HEK293 (cell line): ENCODE data around the gene PHF5A.

Experiments
- EGR2 ChIP-seq: fragments of 450-650 bp; formaldehyde crosslinking; IDR thresholded peaks from 2 replicates; pipeline ENCODE4 v1.5.1; 2016; ENCODE audit warnings: low read depth, missing biosample characterization, missing genetic modification characterization
- GFI1B ChIP-seq: fragments of 450-650 bp; formaldehyde crosslinking; IDR thresholded peaks from 2 replicates; pipeline ENCODE4 v1.5.1; 2016; ENCODE audit warnings: missing biosample characterization, missing genetic modification characterization
- GLI2 ChIP-seq: fragments of 450-650 bp; formaldehyde crosslinking; IDR thresholded peaks from 2 replicates; pipeline ENCODE4; 2017; ENCODE audit warnings: missing biosample characterization, missing genetic modification characterization, low read depth, borderline replicate concordance
- GLIS1 ChIP-seq: fragments of 450-650 bp; formaldehyde crosslinking; IDR thresholded peaks from 2 replicates; pipeline ENCODE4 v1.5.1; 2016; ENCODE audit warnings: missing biosample characterization, missing genetic modification characterization
- HOXC10 ChIP-seq: sonication (generic); formaldehyde crosslinking; IDR thresholded peaks from 2 replicates; pipeline ENCODE4 v1.8.1; 2023; ENCODE audit warnings: mild to moderate bottlenecking, missing genetic modification reagents
- KLF10 ChIP-seq: fragments of 450-650 bp; IDR thresholded peaks from 2 replicates; pipeline ENCODE4 v1.5.1; 2018; ENCODE audit warnings: missing biosample characterization, mild to moderate bottlenecking, missing genetic modification characterization
- KLF9 ChIP-seq: fragments of 450-650 bp; formaldehyde crosslinking; IDR thresholded peaks from 2 replicates; pipeline ENCODE4 v1.5.1; 2016; ENCODE audit warnings: missing biosample characterization, missing genetic modification characterization, low read depth
- OSR2 ChIP-seq: fragments of 450-650 bp; formaldehyde crosslinking; IDR thresholded peaks from 2 replicates; pipeline ENCODE4 v1.5.1; 2016; ENCODE audit warnings: missing biosample characterization, missing genetic modification characterization
- PBX3 ChIP-seq: sonication (generic); formaldehyde crosslinking; IDR thresholded peaks from 2 replicates; pipeline ENCODE4 v1.8.1; 2022; ENCODE audit warnings: mild to moderate bottlenecking, moderate library complexity, missing genetic modification reagents
- TRIM28 ChIP-seq: IDR thresholded peaks from 2 replicates; pipeline ENCODE4 v1.6.1; 2011; ENCODE audit warnings: low read length, control low read depth, borderline replicate concordance
- YY2 ChIP-seq: fragments of 450-650 bp; formaldehyde crosslinking; IDR thresholded peaks from 2 replicates; pipeline ENCODE4 v1.5.1; 2016; ENCODE audit warnings: missing biosample characterization, missing genetic modification characterization
- ZIC2 ChIP-seq: fragments of 450-650 bp; formaldehyde crosslinking; IDR thresholded peaks from 2 replicates; pipeline ENCODE4 v1.5.1; 2016; ENCODE audit warnings: missing biosample characterization, missing genetic modification characterization
- ZNF10 ChIP-seq: fragments of 450-650 bp; formaldehyde crosslinking; IDR thresholded peaks from 2 replicates; pipeline ENCODE4 v1.5.1; 2017; ENCODE audit warnings: missing biosample characterization, missing genetic modification characterization
- ZNF19 ChIP-seq: fragments of 450-650 bp; formaldehyde crosslinking; IDR thresholded peaks from 2 replicates; pipeline ENCODE4; 2016; ENCODE audit warnings: missing biosample characterization, missing genetic modification characterization, low read depth
- ZNF214 ChIP-seq: fragments of 450-650 bp; formaldehyde crosslinking; IDR thresholded peaks from 2 replicates; pipeline ENCODE4 v1.5.1; 2017; ENCODE audit warnings: missing biosample characterization, mild to moderate bottlenecking, missing genetic modification characterization, borderline replicate concordance
- ZNF248 ChIP-seq: fragments of 450-650 bp; formaldehyde crosslinking; IDR thresholded peaks from 2 replicates; pipeline ENCODE4 v1.5.1; 2017; ENCODE audit warnings: missing biosample characterization, missing genetic modification characterization
- ZNF280C ChIP-seq: fragments of 450-650 bp; formaldehyde crosslinking; IDR thresholded peaks from 2 replicates; pipeline ENCODE4 v1.5.1; 2016; ENCODE audit warnings: missing biosample characterization, missing genetic modification characterization
- ZNF311 ChIP-seq: fragments of 450-650 bp; formaldehyde crosslinking; IDR thresholded peaks from 2 replicates; pipeline ENCODE4 v1.5.1; 2017; ENCODE audit warnings: missing biosample characterization, missing genetic modification characterization, borderline replicate concordance
- ZNF324 ChIP-seq: fragments of 450-650 bp; formaldehyde crosslinking; IDR thresholded peaks from 2 replicates; pipeline ENCODE4 v1.5.1; 2016; ENCODE audit warnings: missing biosample characterization, missing genetic modification characterization
- ZNF341 ChIP-seq: fragments of 450-650 bp; formaldehyde crosslinking; IDR thresholded peaks from 2 replicates; pipeline ENCODE4; 2016; ENCODE audit warnings: low read depth, missing biosample characterization, missing genetic modification characterization
- ZNF366 ChIP-seq: fragments of 450-650 bp; formaldehyde crosslinking; conservative IDR thresholded peaks from 2 replicates; pipeline ENCODE4 v1.5.1; 2016; ENCODE audit warnings: missing biosample characterization, missing genetic modification characterization
- ZNF37A ChIP-seq: fragments of 450-650 bp; IDR thresholded peaks from 2 replicates; pipeline ENCODE4 v1.5.1; 2018; ENCODE audit warnings: missing biosample characterization, missing genetic modification characterization
- ZNF48 ChIP-seq: fragments of 450-650 bp; formaldehyde crosslinking; IDR thresholded peaks from 2 replicates; pipeline ENCODE4 v1.5.1; 2016; ENCODE audit warnings: missing biosample characterization, missing genetic modification characterization
- ZNF510 ChIP-seq: fragments of 450-650 bp; formaldehyde crosslinking; IDR thresholded peaks from 2 replicates; pipeline ENCODE4 v1.5.1; 2018; ENCODE audit warnings: mild to moderate bottlenecking, missing genetic modification characterization, missing biosample characterization; ENCODE audit not compliant: insufficient replicate concordance
- ZNF544 ChIP-seq: fragments of 450-650 bp; formaldehyde crosslinking; IDR thresholded peaks from 2 replicates; pipeline ENCODE4 v1.5.0; 2017; ENCODE audit warnings: missing biosample characterization, missing genetic modification characterization
- ZNF600 ChIP-seq: fragments of 450-650 bp; formaldehyde crosslinking; IDR thresholded peaks from 2 replicates; pipeline ENCODE4 v1.5.1; 2016; ENCODE audit warnings: missing biosample characterization, missing genetic modification characterization
- ZNF610 ChIP-seq: fragments of 450-650 bp; formaldehyde crosslinking; IDR thresholded peaks from 2 replicates; pipeline ENCODE4 v1.5.1; 2016; ENCODE audit warnings: missing biosample characterization, missing genetic modification characterization, borderline replicate concordance
- ZNF645 ChIP-seq: fragments of 450-650 bp; formaldehyde crosslinking; IDR thresholded peaks from 2 replicates; pipeline ENCODE4; 2016; ENCODE audit warnings: missing biosample characterization, missing genetic modification characterization
- ZNF654 ChIP-seq: fragments of 450-650 bp; formaldehyde crosslinking; IDR thresholded peaks from 2 replicates; pipeline ENCODE4 v1.5.1; 2016; ENCODE audit warnings: low read depth, missing biosample characterization, missing genetic modification characterization
- ZNF660 ChIP-seq: fragments of 450-650 bp; IDR thresholded peaks from 2 replicates; pipeline ENCODE4 v1.5.1; 2018; ENCODE audit warnings: missing biosample characterization, mild to moderate bottlenecking, missing genetic modification characterization
- ZNF664 ChIP-seq: fragments of 450-650 bp; formaldehyde crosslinking; IDR thresholded peaks from 2 replicates; pipeline ENCODE4 v1.5.1; 2016; ENCODE audit warnings: missing biosample characterization, missing genetic modification characterization
- ZNF670 ChIP-seq: fragments of 450-650 bp; formaldehyde crosslinking; IDR thresholded peaks from 2 replicates; pipeline ENCODE4 v1.5.1; 2016; ENCODE audit warnings: missing biosample characterization, missing genetic modification characterization, low read depth
- ZNF701 ChIP-seq: fragments of 450-650 bp; formaldehyde crosslinking; IDR thresholded peaks from 2 replicates; pipeline ENCODE4 v1.5.1; 2016; ENCODE audit warnings: missing biosample characterization, missing genetic modification characterization
- ZNF777 ChIP-seq: fragments of 450-650 bp; formaldehyde crosslinking; IDR thresholded peaks from 2 replicates; pipeline ENCODE4 v1.5.1; 2017; ENCODE audit warnings: missing biosample characterization, missing genetic modification characterization, borderline replicate concordance
- ZNF843 ChIP-seq: fragments of 450-650 bp; formaldehyde crosslinking; IDR thresholded peaks from 2 replicates; pipeline ENCODE4 v1.5.1; 2016; ENCODE audit warnings: missing biosample characterization, missing genetic modification characterization
- ZXDB ChIP-seq: fragments of 450-650 bp; formaldehyde crosslinking; IDR thresholded peaks from 2 replicates; pipeline ENCODE4 v1.5.1; 2016; ENCODE audit warnings: missing biosample characterization, missing genetic modification characterization

Gene PHF5A

GRCh38 chr22:41448189-41448808, 20.2 kb downstream of the PHF5A start (continued):
- no peak for TF ChIP-seq ZNF19 (tag by site-specific recombination)
- TF ChIP-seq ZNF311 = no peak
- no peak for TF ChIP-seq ZNF701
- TF ChIP-seq ZNF366 (tag by site-specific recombination) = peak; percentile 99
- TF ChIP-seq ZNF37A (tag by site-specific recombination) = no peak
- TF ChIP-seq ZNF600 (tag by site-specific recombination) = no peak
- TF ChIP-seq ZNF670 = no peak
- peak; percentile 97 for TF ChIP-seq KLF9
- TF ChIP-seq TRIM28 = no peak
- TF ChIP-seq ZXDB (tag by site-specific recombination) = peak; percentile 99
- no peak; the same call in 1 of the 2 replicates for TF ChIP-seq ZNF645 (tag by site-specific recombination)
- no peak for TF ChIP-seq ZNF248 (tag by site-specific recombination)
- no peak for TF ChIP-seq ZNF280C (tag by site-specific recombination)
- TF ChIP-seq ZNF660 = peak; percentile 12; the same call in 1 of the 2 replicates
- no peak for TF ChIP-seq ZNF510
- TF ChIP-seq ZNF843 (tag by site-specific recombination) = peak; percentile 50; the same call in 1 of the 2 replicates
- TF ChIP-seq HOXC10 = no peak
- TF ChIP-seq YY2 (tag by site-specific recombination) = peak; percentile 57
- TF ChIP-seq ZNF777 (tag by site-specific recombination) = no peak
- no peak for TF ChIP-seq ZNF544 (tag by site-specific recombination)
- peak; percentile 93 for TF ChIP-seq GLIS1
- TF ChIP-seq ZNF324 (tag by site-specific recombination) = peak; percentile 91
- TF ChIP-seq PBX3 (CRISPR knock-in tag) = 0 out of 2 replicates have a peak, but pooled peaks have one; percentile 13
- no peak for TF ChIP-seq GFI1B
- peak; percentile 91 for TF ChIP-seq EGR2 (tag by site-specific recombination)
- TF ChIP-seq ZNF48 (tag by site-specific recombination) = no peak
- no peak for TF ChIP-seq ZNF10 (tag by site-specific recombination)
- TF ChIP-seq ZNF654 (tag by site-specific recombination) = peak; percentile 17
- TF ChIP-seq ZNF664 (tag by site-specific recombination) = no peak
- peak; percentile 95 for TF ChIP-seq ZNF341 (tag by site-specific recombination)
- TF ChIP-seq OSR2 = no peak; the same call in 1 of the 2 replicates
- peak; percentile 72 for TF ChIP-seq ZIC2 (tag by site-specific recombination)
- no peak for TF ChIP-seq GLI2 (tag by site-specific recombination)
- peak; percentile 91 for TF ChIP-seq ZNF610 (tag by site-specific recombination)
- no peak for TF ChIP-seq ZNF214 (tag by site-specific recombination)
- TF ChIP-seq KLF10 (tag by site-specific recombination) = peak; percentile 97
